Measurements from ENCODE around the gene SLC35E1. TPM values are rescaled to one million over a fixed set of nuclear protein-coding genes. Genes with fewer than 3 reads are reported as not detected.

Gene SLC35E1
- total RNA-seq, 1 experiment from 2014 or later: 43.5 TPM

- intact Hi-C loops (cut with micrococcal nuclease; ENCODE audit: unreplicated experiment) (no loop called here), in situ Hi-C loops (cut with HindIII; ENCODE audit: low pct_unique_long_range_greater_than_20kb, low sequenced_read_pairs) (no loop called here)
- Histone ChIP-seq H3K27me3 (ENCODE audit: control insufficient read depth, insufficient read depth, low read length) (no peaks in the 10 kb centered on the region), H3K9me3 (ENCODE audit: control insufficient read depth, insufficient read depth, low read depth, low read length) (no peaks in the 10 kb centered on the region), H3K4me3 (ENCODE audit: low read depth in 2 of 2, low read length in 2 of 2) (no peak overlapping the region), H3K27ac (ENCODE audit: low read length) (no peak overlapping the region), H3K4me1 (ENCODE audit: control insufficient read depth, insufficient read depth, low read length) (no peaks in the 10 kb centered on the region), H3K36me3 (ENCODE audit: control insufficient read depth, insufficient read depth, low read length) (no peaks in the 10 kb centered on the region; the same call in 1 of the 2 replicates)
- POLR2A ChIA-PET: no interaction called here
- no peak for TF ChIP-seq POLR2AphosphoS5 (IDR thresholded peaks at IDR 0.05; ENCODE audit: low read depth, low read length)
- TF ChIP-seq TCF7L2 (IDR thresholded peaks at IDR 0.05; ENCODE audit: low read depth, low read length): no peak
- TF ChIP-seq, protein P1, sequence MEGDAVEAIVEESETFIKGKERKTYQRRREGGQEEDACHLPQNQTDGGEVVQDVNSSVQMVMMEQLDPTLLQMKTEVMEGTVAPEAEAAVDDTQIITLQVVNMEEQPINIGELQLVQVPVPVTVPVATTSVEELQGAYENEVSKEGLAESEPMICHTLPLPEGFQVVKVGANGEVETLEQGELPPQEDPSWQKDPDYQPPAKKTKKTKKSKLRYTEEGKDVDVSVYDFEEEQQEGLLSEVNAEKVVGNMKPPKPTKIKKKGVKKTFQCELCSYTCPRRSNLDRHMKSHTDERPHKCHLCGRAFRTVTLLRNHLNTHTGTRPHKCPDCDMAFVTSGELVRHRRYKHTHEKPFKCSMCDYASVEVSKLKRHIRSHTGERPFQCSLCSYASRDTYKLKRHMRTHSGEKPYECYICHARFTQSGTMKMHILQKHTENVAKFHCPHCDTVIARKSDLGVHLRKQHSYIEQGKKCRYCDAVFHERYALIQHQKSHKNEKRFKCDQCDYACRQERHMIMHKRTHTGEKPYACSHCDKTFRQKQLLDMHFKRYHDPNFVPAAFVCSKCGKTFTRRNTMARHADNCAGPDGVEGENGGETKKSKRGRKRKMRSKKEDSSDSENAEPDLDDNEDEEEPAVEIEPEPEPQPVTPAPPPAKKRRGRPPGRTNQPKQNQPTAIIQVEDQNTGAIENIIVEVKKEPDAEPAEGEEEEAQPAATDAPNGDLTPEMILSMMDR (IDR thresholded peaks at IDR 0.05): no peak
- TF ChIP-seq, protein P2, sequence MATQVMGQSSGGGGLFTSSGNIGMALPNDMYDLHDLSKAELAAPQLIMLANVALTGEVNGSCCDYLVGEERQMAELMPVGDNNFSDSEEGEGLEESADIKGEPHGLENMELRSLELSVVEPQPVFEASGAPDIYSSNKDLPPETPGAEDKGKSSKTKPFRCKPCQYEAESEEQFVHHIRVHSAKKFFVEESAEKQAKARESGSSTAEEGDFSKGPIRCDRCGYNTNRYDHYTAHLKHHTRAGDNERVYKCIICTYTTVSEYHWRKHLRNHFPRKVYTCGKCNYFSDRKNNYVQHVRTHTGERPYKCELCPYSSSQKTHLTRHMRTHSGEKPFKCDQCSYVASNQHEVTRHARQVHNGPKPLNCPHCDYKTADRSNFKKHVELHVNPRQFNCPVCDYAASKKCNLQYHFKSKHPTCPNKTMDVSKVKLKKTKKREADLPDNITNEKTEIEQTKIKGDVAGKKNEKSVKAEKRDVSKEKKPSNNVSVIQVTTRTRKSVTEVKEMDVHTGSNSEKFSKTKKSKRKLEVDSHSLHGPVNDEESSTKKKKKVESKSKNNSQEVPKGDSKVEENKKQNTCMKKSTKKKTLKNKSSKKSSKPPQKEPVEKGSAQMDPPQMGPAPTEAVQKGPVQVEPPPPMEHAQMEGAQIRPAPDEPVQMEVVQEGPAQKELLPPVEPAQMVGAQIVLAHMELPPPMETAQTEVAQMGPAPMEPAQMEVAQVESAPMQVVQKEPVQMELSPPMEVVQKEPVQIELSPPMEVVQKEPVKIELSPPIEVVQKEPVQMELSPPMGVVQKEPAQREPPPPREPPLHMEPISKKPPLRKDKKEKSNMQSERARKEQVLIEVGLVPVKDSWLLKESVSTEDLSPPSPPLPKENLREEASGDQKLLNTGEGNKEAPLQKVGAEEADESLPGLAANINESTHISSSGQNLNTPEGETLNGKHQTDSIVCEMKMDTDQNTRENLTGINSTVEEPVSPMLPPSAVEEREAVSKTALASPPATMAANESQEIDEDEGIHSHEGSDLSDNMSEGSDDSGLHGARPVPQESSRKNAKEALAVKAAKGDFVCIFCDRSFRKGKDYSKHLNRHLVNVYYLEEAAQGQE (IDR thresholded peaks at IDR 0.05; ENCODE audit: insufficient read depth in 1 of 2, low read depth in 2 of 2, low read length in 1 of 2): no peak
- no peak for TF ChIP-seq SIN3A (IDR thresholded peaks at IDR 0.05; ENCODE audit: borderline replicate concordance, insufficient read depth, low read depth, low read length)
- no TSS peak for BruUV-seq (replicated peaks)
- ATAC-seq (no peak), DNase-seq (ENCODE audit: low read depth, low spot score) (no peak)
- CTCF ChIA-PET: interaction anchor here (0.7 kb wide), 1 partner anchor 274 kb away, joined by 4 read pairs; no protein-coding TSS in a partner anchor
These were observed 50.4 kb downstream of the SLC35E1 start for GRCh38 chr19:16521715-16522289.

DNA sequence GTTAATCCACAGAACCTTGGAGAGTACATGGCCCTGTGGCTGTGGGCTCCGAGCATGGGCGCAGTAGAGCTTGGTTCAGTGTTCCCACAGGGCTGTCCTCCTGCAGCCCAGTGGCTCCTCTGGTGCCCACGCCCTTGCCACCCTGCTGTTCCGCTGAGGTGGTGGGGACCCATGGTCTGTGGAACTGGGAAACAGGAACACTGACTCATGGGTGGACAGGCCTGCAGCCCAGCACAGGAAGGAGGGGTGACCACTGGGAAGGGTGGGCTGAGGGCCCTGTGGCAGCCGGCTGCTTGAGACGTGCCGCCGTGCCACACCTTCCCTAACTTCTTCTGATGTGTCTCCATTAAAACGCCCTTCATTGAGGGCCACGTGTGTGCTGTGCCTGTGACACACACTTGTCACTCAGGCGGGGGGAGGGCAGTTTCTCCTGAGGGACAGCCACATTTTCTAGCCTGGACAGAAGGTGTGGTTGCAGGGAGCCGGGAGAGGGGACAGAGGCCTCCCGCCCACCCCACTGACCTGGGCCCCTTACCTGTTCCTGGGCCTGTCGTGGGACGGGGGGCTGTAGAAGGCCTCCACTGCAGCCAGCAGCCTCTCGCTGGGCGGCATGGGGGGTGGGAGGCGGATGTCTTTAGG lies 51.1 kb downstream of the SLC35E1 start:
- H3K27ac ChIP-seq (ENCODE audit: low read length): no peak overlapping the region
- DNase-seq (ENCODE audit: low read depth, low spot score) (no peak), ATAC-seq (no peak)
- no peak overlapping the region for H3K4me3 ChIP-seq (ENCODE audit: low read depth in 2 of 2, low read length in 2 of 2)
- intact Hi-C loops (cut with micrococcal nuclease; ENCODE audit: unreplicated experiment): no loop called here
- ChIA-PET POLR2A (no interaction called here), CTCF (interaction anchor here (0.7 kb wide), 1 partner anchor 273 kb away, joined by 4 read pairs; no protein-coding TSS in a partner anchor)
- no peaks in the 10 kb centered on the region for H3K27me3 ChIP-seq (ENCODE audit: control insufficient read depth, insufficient read depth, low read length)
- in situ Hi-C loops (cut with HindIII; ENCODE audit: low pct_unique_long_range_greater_than_20kb, low sequenced_read_pairs): no loop called here
- H3K9me3 ChIP-seq (ENCODE audit: control insufficient read depth, insufficient read depth, low read depth, low read length): no peaks in the 10 kb centered on the region
- BruUV-seq (replicated peaks): no TSS peak
- no peaks in the 10 kb centered on the region; the same call in 1 of the 2 replicates for H3K36me3 ChIP-seq (ENCODE audit: control insufficient read depth, insufficient read depth, low read length)
- TF ChIP-seq TCF7L2 (IDR thresholded peaks at IDR 0.05; ENCODE audit: low read depth, low read length) (no peak), SIN3A (IDR thresholded peaks at IDR 0.05; ENCODE audit: borderline replicate concordance, insufficient read depth, low read depth, low read length) (no peak), POLR2AphosphoS5 (IDR thresholded peaks at IDR 0.05; ENCODE audit: low read depth, low read length) (no peak)
- TF ChIP-seq, protein P2 (IDR thresholded peaks at IDR 0.05; ENCODE audit: insufficient read depth in 1 of 2, low read depth in 2 of 2, low read length in 1 of 2): no peak
- TF ChIP-seq, protein P1 (IDR thresholded peaks at IDR 0.05): no peak
- no peaks in the 10 kb centered on the region for H3K4me1 ChIP-seq (ENCODE audit: control insufficient read depth, insufficient read depth, low read length)
